SK-N-SH treated with all-trans-retinoic acid at 6 μM for 48 hours (cell line): ENCODE results near the gene DTNBP1.
"Not testable (repeated sequence)": the region's sequence is repeated elsewhere in the genome, so short reads cannot be mapped to it uniquely, and the experiment has no call there.

Experiments used
- ATAC-seq: fragments of 200-7000 bp; cut with Tn5 transposase; 3 replicates; pipeline ENCODE4 v1.9.1; 2020; ENCODE audit warnings: mild to moderate bottlenecking, moderate library complexity
- ARNTL ChIP-seq: fragments of 450-650 bp; formaldehyde crosslinking; IDR thresholded peaks from 2 replicates; pipeline ENCODE4 v1.5.0; 2020; ENCODE audit warnings: low read depth, mild to moderate bottlenecking, moderate library complexity, borderline replicate concordance
- BACH2 ChIP-seq: fragments of 250-450 bp; sonication (Bioruptor Pico); IDR thresholded peaks from 2 replicates; pipeline ENCODE4 v1.9.0; 2021; ENCODE audit warnings: mild to moderate bottlenecking, borderline replicate concordance
- CREB5 ChIP-seq: fragments of 250-450 bp; sonication (Bioruptor Pico); IDR thresholded peaks from 2 replicates; pipeline ENCODE4 v1.5.1; 2020; ENCODE audit warnings: low read depth, mild to moderate bottlenecking, moderate library complexity
- CSDC2 ChIP-seq: fragments of 250-450 bp; sonication (Bioruptor Pico); IDR thresholded peaks from 2 replicates; pipeline ENCODE4 v1.5.0; 2020; ENCODE audit warnings: mild to moderate bottlenecking, moderate library complexity
- ESRRG ChIP-seq: fragments of 250-450 bp; sonication (Bioruptor Pico); IDR thresholded peaks from 2 replicates; pipeline ENCODE4 v1.6.1; 2021; ENCODE audit warnings: mild to moderate bottlenecking
- PATZ1 ChIP-seq: fragments of 250-450 bp; sonication (Bioruptor Pico); IDR thresholded peaks from 2 replicates; pipeline ENCODE4 v1.8.0; 2020; ENCODE audit warnings: mild to moderate bottlenecking, moderate library complexity, borderline replicate concordance
- POU6F1 ChIP-seq: fragments of 250-450 bp; sonication (Bioruptor Pico); IDR thresholded peaks from 2 replicates; pipeline ENCODE4 v1.8.0; 2021; ENCODE audit warnings: low read depth, mild to moderate bottlenecking, moderate library complexity, borderline replicate concordance
- PPARA ChIP-seq: fragments of 250-450 bp; sonication (Bioruptor Pico); IDR thresholded peaks from 2 replicates; pipeline ENCODE4 v1.5.0; 2020; ENCODE audit warnings: mild to moderate bottlenecking, borderline replicate concordance
- RARB ChIP-seq: fragments of 250-450 bp; sonication (Bioruptor Pico); IDR thresholded peaks from 2 replicates; pipeline ENCODE4 v1.8.0; 2021; ENCODE audit warnings: mild to moderate bottlenecking, moderate library complexity
- TCF4 ChIP-seq: fragments of 250-450 bp; sonication (Bioruptor Pico); IDR thresholded peaks from 2 replicates; pipeline ENCODE4 v1.8.0; 2021; ENCODE audit warnings: mild to moderate bottlenecking, moderate library complexity, borderline replicate concordance
- TOX ChIP-seq: fragments of 250-450 bp; sonication (Bioruptor Pico); IDR thresholded peaks from 2 replicates; pipeline ENCODE4 v1.8.0; 2021; ENCODE audit warnings: mild to moderate bottlenecking, moderate library complexity, borderline replicate concordance
- TSHZ2 ChIP-seq: fragments of 250-450 bp; sonication (Bioruptor Pico); IDR thresholded peaks from 2 replicates; pipeline ENCODE4 v1.5.0; 2020; ENCODE audit warnings: mild to moderate bottlenecking, moderate library complexity
- ZC3H10 ChIP-seq: fragments of 250-450 bp; sonication (Bioruptor Pico); IDR thresholded peaks from 2 replicates; pipeline ENCODE4 v1.5.1; 2021; ENCODE audit warnings: mild to moderate bottlenecking, moderate library complexity
- ZFP3 ChIP-seq: fragments of 250-450 bp; sonication (Bioruptor Pico); IDR thresholded peaks from 2 replicates; pipeline ENCODE4 v1.5.0; 2020; ENCODE audit warnings: mild to moderate bottlenecking, moderate library complexity
- ZNF565 ChIP-seq: fragments of 450-650 bp; formaldehyde crosslinking; conservative IDR thresholded peaks from 2 replicates; pipeline ENCODE4 v1.5.0; 2020; ENCODE audit warnings: low read depth, mild to moderate bottlenecking, moderate library complexity
- ZNF70 ChIP-seq: fragments of 450-650 bp; formaldehyde crosslinking; IDR thresholded peaks from 2 replicates; pipeline ENCODE4 v1.5.0; 2020; ENCODE audit warnings: mild to moderate bottlenecking, moderate library complexity

Gene DTNBP1

GRCh38 chr6:15668918-15669317, 6.1 kb upstream of the DTNBP1 start (continued):
- TF ChIP-seq TOX: no peak
- TF ChIP-seq CSDC2 (CRISPR knock-in tag): no peak
- no peak for TF ChIP-seq ARNTL (CRISPR knock-in tag)
- no peak for TF ChIP-seq RARB (CRISPR knock-in tag)

- not testable (repeated sequence) for ATAC-seq
These were observed 4.1 kb upstream of the DTNBP1 start for GRCh38 chr6:15666896-15667295.

- ATAC-seq: no peak
These were observed 2.4 kb upstream of the DTNBP1 start for GRCh38 chr6:15665237-15665636.

More at GRCh38 chr6:15665237-15665636, 2.4 kb upstream of the DTNBP1 start:
- TF ChIP-seq ZNF70 (CRISPR knock-in tag) (no peak), POU6F1 (CRISPR knock-in tag) (no peak), CSDC2 (CRISPR knock-in tag) (no peak), RARB (CRISPR knock-in tag) (no peak), PPARA (no peak), ZC3H10 (no peak), TSHZ2 (CRISPR knock-in tag) (no peak), ESRRG (CRISPR knock-in tag) (no peak), ZFP3 (no peak), ARNTL (CRISPR knock-in tag) (no peak), TCF4 (CRISPR knock-in tag) (no peak), PATZ1 (CRISPR knock-in tag) (no peak), BACH2 (no peak), ZNF565 (CRISPR knock-in tag) (no peak), CREB5 (CRISPR knock-in tag) (no peak), TOX (no peak)
